ENCODE measurements around the gene LGALS9. TPM values are rescaled to one million over a fixed set of nuclear protein-coding genes. Genes with fewer than 3 reads are reported as not detected.
"Not testable (repeated sequence)": the region's sequence is repeated elsewhere in the genome, so short reads cannot be mapped to it uniquely, and the experiment has no call there.

LGALS9 gene
- total RNA-seq, 4 donors from 2014 or later: 121 to 214 (median 144) TPM

GRCh38 chr17:27646232-27646631, 15.2 kb downstream of the LGALS9 start:
- no peak for TF ChIP-seq CTCF (IDR thresholded peaks at IDR 0.05)
- no peak for TF ChIP-seq POLR2A (IDR thresholded peaks at IDR 0.05)
- Histone ChIP-seq H3K36me3 (peaks cover 0 to 36% (median 0%) of the 10 kb centered on the region in 3 donors), H3K4me1 (peaks cover 0 to 30% (median 0%) of the 10 kb centered on the region in 4 donors), H3K9me3 (no peaks in the 10 kb centered on the region), H3K27ac (peak overlapping the region in 1 of 4 donors; percentile 54), H3K4me3 (no peak overlapping the region), H3K27me3 (no peaks in the 10 kb centered on the region)
- DNase-seq: no peak

GRCh38 chr17:27647765-27648164, 16.8 kb downstream of the LGALS9 start:
- peak in 3 of 6 experiments; percentile 26 to 32 (median 31) for TF ChIP-seq CTCF (IDR thresholded peaks at IDR 0.05)
- TF ChIP-seq POLR2A (IDR thresholded peaks at IDR 0.05): no peak
- peaks cover 0 to 28% (median 0%) of the 10 kb centered on the region in 3 donors for H3K36me3 ChIP-seq
- H3K9me3 ChIP-seq: no peaks in the 10 kb centered on the region
- H3K4me1 ChIP-seq: peaks cover 0 to 30% (median 0%) of the 10 kb centered on the region in 4 donors
- no peaks in the 10 kb centered on the region for H3K27me3 ChIP-seq
- no peak overlapping the region for H3K4me3 ChIP-seq
- H3K27ac ChIP-seq: peak overlapping the region in 3 of 4 donors; percentile 11 to 64 (median 54)
- DNase-seq: peak in 2 of 3 donors; percentile 82 to 84

- peaks cover 0 to 17% (median 0%) of the 10 kb centered on the region in 3 donors for H3K36me3 ChIP-seq
- not testable (repeated sequence) for H3K27me3 ChIP-seq, DNase-seq, H3K4me3 ChIP-seq, H3K9me3 ChIP-seq
- peak overlapping the region in 2 of 4 donors; percentile 54 to 64 for H3K27ac ChIP-seq
- H3K4me1 ChIP-seq: peaks cover 0 to 30% (median 0%) of the 10 kb centered on the region in 4 donors
Observed at GRCh38 chr17:27649111-27649571, 18.2 kb downstream of the LGALS9 start.

GRCh38 chr17:27649929-27650328, 18.9 kb downstream of the LGALS9 start:
- TF ChIP-seq POLR2A (IDR thresholded peaks at IDR 0.05): no peak
- no peak for TF ChIP-seq CTCF (IDR thresholded peaks at IDR 0.05)
- no peak for DNase-seq
- H3K27ac ChIP-seq: no peak overlapping the region

GRCh38 chr17:27650836-27651235, 19.8 kb downstream of the LGALS9 start:
- Histone ChIP-seq H3K4me1 (peaks cover 0 to 30% (median 0%) of the 10 kb centered on the region in 4 donors), H3K4me3 (no peak overlapping the region), H3K27me3 (no peaks in the 10 kb centered on the region), H3K36me3 (peaks cover 0 to 16% (median 0%) of the 10 kb centered on the region in 3 donors), H3K27ac (no peak overlapping the region), H3K9me3 (no peaks in the 10 kb centered on the region)
- TF ChIP-seq POLR2A (IDR thresholded peaks at IDR 0.05) (no peak), CTCF (IDR thresholded peaks at IDR 0.05) (no peak)
- no peak for DNase-seq

More at GRCh38 chr17:27649929-27650328, 18.9 kb downstream of the LGALS9 start:
- H3K4me1 ChIP-seq: peaks cover 0 to 30% (median 0%) of the 10 kb centered on the region in 4 donors
- H3K36me3 ChIP-seq: peaks cover 0 to 16% (median 0%) of the 10 kb centered on the region in 3 donors
- no peaks in the 10 kb centered on the region for H3K9me3 ChIP-seq
- no peak overlapping the region for H3K4me3 ChIP-seq
- H3K27me3 ChIP-seq: no peaks in the 10 kb centered on the region

- TF ChIP-seq POLR2A (IDR thresholded peaks at IDR 0.05) (no peak), CTCF (IDR thresholded peaks at IDR 0.05) (peak; percentile 77 to 94 (median 90))
- peaks cover 0 to 9% (median 0%) of the 10 kb centered on the region in 3 donors for H3K36me3 ChIP-seq
- DNase-seq: peak; percentile 57 to 89 (median 72)
- H3K4me3 ChIP-seq: no peak overlapping the region
- H3K9me3 ChIP-seq: no peaks in the 10 kb centered on the region
- peaks cover 0 to 28% (median 0%) of the 10 kb centered on the region in 4 donors for H3K4me1 ChIP-seq
- no peak overlapping the region for H3K27ac ChIP-seq
- H3K27me3 ChIP-seq: no peaks in the 10 kb centered on the region
Observed at GRCh38 chr17:27651411-27652345, 20.7 kb downstream of the LGALS9 start.

- H3K27ac ChIP-seq, DNase-seq, H3K36me3 ChIP-seq, H3K27me3 ChIP-seq, H3K4me3 ChIP-seq, H3K9me3 ChIP-seq: not testable (repeated sequence)
- peaks cover 0 to 10% (median 0%) of the 10 kb centered on the region in 4 donors for H3K4me1 ChIP-seq
Observed at GRCh38 chr17:27653449-27653971, 22.5 kb downstream of the LGALS9 start.

All from Peyer's patch (tissue), 4 donors.